HepG2 (cell line): ENCODE measurements around the gene MYH9. TPM values are rescaled to one million over a fixed set of nuclear protein-coding genes. Genes with fewer than 3 reads are reported as not detected.

ENCODE experiments used
- CAMTA2 ChIP-seq: sonication (generic); formaldehyde crosslinking; IDR thresholded peaks from 2 replicates; pipeline ENCODE4 v1.4.0; 2020; ENCODE audit warnings: mild to moderate bottlenecking, missing genetic modification reagents, borderline replicate concordance
- HNRNPK ChIP-seq: fragments of 200-400 bp; formaldehyde crosslinking; IDR thresholded peaks from 2 replicates; pipeline ENCODE4 v1.6.1; 2018; ENCODE audit warnings: low read length, low read depth, moderate library complexity, mild to moderate bottlenecking; ENCODE audit not compliant: poor library complexity, severe bottlenecking
- MEIS2 ChIP-seq: sonication (generic); formaldehyde crosslinking; IDR thresholded peaks from 2 replicates; pipeline ENCODE4 v1.9.0; 2021; ENCODE audit warnings: mild to moderate bottlenecking, missing genetic modification reagents
- NONO ChIP-seq, 2 experiments: fragments of 450-650 bp in 1 of 2; sonication (generic) in 1 of 2; formaldehyde crosslinking in 1 of 2; IDR thresholded peaks in 1 of 2; conservative IDR thresholded peaks in 1 of 2; 2 replicates each; pipeline versions ENCODE4 v1.6.1 to v1.8.0; 2017 to 2022; ENCODE audit warnings: mild to moderate bottlenecking in 1 of 2, missing genetic modification reagents in 1 of 2, moderate library complexity in 1 of 2
- TCF7L2 ChIP-seq: IDR thresholded peaks from 2 replicates; pipeline ENCODE4 v1.6.1; 2011; ENCODE audit warnings: mild to moderate bottlenecking, low read depth, low read length, moderate library complexity
- U2AF2 ChIP-seq: fragments of 200-400 bp; formaldehyde crosslinking; IDR thresholded peaks from 2 replicates; pipeline ENCODE4 v1.6.1; 2017; ENCODE audit warnings: low read depth, mild to moderate bottlenecking, low read length
- ZBTB38 ChIP-seq: sonication (generic); formaldehyde crosslinking; IDR thresholded peaks from 2 replicates; pipeline ENCODE4 v1.5.1; 2020; ENCODE audit warnings: mild to moderate bottlenecking, missing genetic modification reagents
- ZNF143 ChIP-seq: sonication (generic); formaldehyde crosslinking; IDR thresholded peaks from 2 replicates; pipeline ENCODE4 v1.4.0; 2020; ENCODE audit warnings: missing genetic modification reagents
- ZNF703 ChIP-seq: sonication (generic); formaldehyde crosslinking; IDR thresholded peaks from 2 replicates; pipeline ENCODE4 v1.5.1; 2020; ENCODE audit warnings: missing genetic modification reagents, mild to moderate bottlenecking, moderate library complexity, borderline replicate concordance
- ZSCAN30 ChIP-seq: sonication (generic); formaldehyde crosslinking; IDR thresholded peaks from 2 replicates; pipeline ENCODE4 v1.5.0; 2020; ENCODE audit warnings: mild to moderate bottlenecking, missing genetic modification reagents
- polyA plus RNA-seq, 8 experiments: library from polyadenylated mRNA; depleted of rRNA in 3 of 8; stranded (reverse) in 7 of 8; unstranded in 1 of 8; fragments of >200 nt; fragmentation: Illumina TruSeq in 4 of 8; extraction: Trizol in 4 of 8; gene quantifications; 2 replicates each; pipeline versions ENCODE4 v1.2.1 to v1.2.3, GENCODE V29; 2011 to 2016; ENCODE audit warnings: low read depth in 4 of 8, missing spikeins in 1 of 8, mixed read lengths in 1 of 8; ENCODE audit not compliant: insufficient read depth in 1 of 8
- total RNA-seq, 5 experiments: library from RNA; depleted of rRNA; stranded (reverse); fragments of >200 nt; fragmentation: Illumina TruSeq; extraction: Trizol; gene quantifications; 2 replicates each; pipeline ENCODE4 v1.2.3, GENCODE V29; 2016; ENCODE audit warnings: low read depth in 1 of 5
- TF ChIP-seq, protein P1 (sequence below): sonication (generic); formaldehyde crosslinking; IDR thresholded peaks from 2 replicates; pipeline ENCODE4 v1.4.0; 2020; ENCODE audit warnings: missing genetic modification reagents
- TF ChIP-seq, protein P2 (sequence below): IDR thresholded peaks from 2 replicates; pipeline ENCODE4 v1.4.0; 2020; ENCODE audit warnings: mild to moderate bottlenecking, missing genetic modification reagents
- TF ChIP-seq, protein P3 (sequence below): sonication (generic); formaldehyde crosslinking; conservative IDR thresholded peaks from 2 replicates; pipeline ENCODE4 v1.4.0; 2020; ENCODE audit warnings: missing genetic modification reagents
- TF ChIP-seq, protein P4 (sequence below): sonication (generic); formaldehyde crosslinking; IDR thresholded peaks from 2 replicates; pipeline ENCODE4 v1.5.0; 2020; ENCODE audit warnings: mild to moderate bottlenecking, missing genetic modification reagents, borderline replicate concordance
- TF ChIP-seq, protein P5 (sequence below): sonication (generic); formaldehyde crosslinking; IDR thresholded peaks from 2 replicates; pipeline ENCODE4 v1.5.0; 2020; ENCODE audit warnings: mild to moderate bottlenecking, missing genetic modification reagents

MYH9 gene
- total and polyA plus RNA-seq, 2 of the 13 experiments (the other 11 are each of a cell fraction or from before 2014, with no cell fraction given): 50.7 to 98.5 TPM

DNA sequence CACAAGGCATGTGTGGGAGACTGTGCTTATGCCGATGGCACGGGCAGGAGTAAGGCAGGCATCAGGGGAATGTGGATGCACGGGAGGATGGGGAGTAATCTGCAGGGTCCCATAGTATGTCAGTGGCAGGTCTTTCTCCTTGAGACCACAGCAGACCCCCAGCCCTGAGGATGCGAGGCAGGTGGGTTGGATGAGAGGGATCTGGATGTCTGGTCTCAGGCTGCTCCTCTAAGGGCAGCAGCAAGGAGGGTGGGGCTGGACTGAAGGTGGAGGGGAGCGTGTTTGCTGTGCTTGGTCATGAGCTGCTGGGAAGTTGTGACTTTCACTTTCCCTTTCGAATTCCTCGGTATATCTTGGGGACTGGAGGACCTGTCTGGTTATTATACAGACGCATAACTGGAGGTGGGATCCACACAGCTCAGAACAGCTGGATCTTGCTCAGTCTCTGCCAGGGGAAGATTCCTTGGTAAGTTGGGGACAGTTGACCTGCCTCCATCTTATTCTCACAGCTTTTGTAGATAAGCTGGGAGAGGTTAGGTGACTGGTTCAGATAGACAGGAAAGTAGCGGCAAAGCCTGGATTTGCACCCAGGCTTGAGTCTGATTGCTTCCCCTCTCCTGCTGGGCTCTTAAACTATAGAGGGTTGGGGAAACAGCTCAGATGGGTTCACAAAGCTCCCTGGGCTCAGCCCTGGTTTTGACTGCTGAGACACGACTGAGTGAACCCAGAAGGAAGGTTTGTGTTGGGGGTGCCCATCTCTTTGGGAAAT lies 134.8 kb downstream of the MYH9 start, which contains the start of gene APOL1 (continued):
- TF ChIP-seq, protein P1, sequence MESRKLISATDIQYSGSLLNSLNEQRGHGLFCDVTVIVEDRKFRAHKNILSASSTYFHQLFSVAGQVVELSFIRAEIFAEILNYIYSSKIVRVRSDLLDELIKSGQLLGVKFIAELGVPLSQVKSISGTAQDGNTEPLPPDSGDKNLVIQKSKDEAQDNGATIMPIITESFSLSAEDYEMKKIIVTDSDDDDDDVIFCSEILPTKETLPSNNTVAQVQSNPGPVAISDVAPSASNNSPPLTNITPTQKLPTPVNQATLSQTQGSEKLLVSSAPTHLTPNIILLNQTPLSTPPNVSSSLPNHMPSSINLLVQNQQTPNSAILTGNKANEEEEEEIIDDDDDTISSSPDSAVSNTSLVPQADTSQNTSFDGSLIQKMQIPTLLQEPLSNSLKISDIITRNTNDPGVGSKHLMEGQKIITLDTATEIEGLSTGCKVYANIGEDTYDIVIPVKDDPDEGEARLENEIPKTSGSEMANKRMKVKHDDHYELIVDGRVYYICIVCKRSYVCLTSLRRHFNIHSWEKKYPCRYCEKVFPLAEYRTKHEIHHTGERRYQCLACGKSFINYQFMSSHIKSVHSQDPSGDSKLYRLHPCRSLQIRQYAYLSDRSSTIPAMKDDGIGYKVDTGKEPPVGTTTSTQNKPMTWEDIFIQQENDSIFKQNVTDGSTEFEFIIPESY (CRISPR knock-in tag): no peak
- TF ChIP-seq TCF7L2 (no peak), ZSCAN30 (peak; percentile 96), ZNF703 (CRISPR knock-in tag) (no peak), CAMTA2 (no peak), U2AF2 (no peak), NONO (IDR thresholded peaks at IDR 0.05) (no peak), NONO (CRISPR knock-in tag; conservative IDR thresholded peaks at IDR 0.05) (no peak), HNRNPK (no peak), ZBTB38 (CRISPR knock-in tag) (peak; percentile 69; the same call in 1 of the 2 replicates), MEIS2 (CRISPR knock-in tag) (no peak), ZNF143 (CRISPR knock-in tag) (peak; percentile 59; the same call in 1 of the 2 replicates)
- TF ChIP-seq, protein P2, sequence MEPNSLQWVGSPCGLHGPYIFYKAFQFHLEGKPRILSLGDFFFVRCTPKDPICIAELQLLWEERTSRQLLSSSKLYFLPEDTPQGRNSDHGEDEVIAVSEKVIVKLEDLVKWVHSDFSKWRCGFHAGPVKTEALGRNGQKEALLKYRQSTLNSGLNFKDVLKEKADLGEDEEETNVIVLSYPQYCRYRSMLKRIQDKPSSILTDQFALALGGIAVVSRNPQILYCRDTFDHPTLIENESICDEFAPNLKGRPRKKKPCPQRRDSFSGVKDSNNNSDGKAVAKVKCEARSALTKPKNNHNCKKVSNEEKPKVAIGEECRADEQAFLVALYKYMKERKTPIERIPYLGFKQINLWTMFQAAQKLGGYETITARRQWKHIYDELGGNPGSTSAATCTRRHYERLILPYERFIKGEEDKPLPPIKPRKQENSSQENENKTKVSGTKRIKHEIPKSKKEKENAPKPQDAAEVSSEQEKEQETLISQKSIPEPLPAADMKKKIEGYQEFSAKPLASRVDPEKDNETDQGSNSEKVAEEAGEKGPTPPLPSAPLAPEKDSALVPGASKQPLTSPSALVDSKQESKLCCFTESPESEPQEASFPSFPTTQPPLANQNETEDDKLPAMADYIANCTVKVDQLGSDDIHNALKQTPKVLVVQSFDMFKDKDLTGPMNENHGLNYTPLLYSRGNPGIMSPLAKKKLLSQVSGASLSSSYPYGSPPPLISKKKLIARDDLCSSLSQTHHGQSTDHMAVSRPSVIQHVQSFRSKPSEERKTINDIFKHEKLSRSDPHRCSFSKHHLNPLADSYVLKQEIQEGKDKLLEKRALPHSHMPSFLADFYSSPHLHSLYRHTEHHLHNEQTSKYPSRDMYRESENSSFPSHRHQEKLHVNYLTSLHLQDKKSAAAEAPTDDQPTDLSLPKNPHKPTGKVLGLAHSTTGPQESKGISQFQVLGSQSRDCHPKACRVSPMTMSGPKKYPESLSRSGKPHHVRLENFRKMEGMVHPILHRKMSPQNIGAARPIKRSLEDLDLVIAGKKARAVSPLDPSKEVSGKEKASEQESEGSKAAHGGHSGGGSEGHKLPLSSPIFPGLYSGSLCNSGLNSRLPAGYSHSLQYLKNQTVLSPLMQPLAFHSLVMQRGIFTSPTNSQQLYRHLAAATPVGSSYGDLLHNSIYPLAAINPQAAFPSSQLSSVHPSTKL: peak; percentile 46
- TF ChIP-seq, protein P3, sequence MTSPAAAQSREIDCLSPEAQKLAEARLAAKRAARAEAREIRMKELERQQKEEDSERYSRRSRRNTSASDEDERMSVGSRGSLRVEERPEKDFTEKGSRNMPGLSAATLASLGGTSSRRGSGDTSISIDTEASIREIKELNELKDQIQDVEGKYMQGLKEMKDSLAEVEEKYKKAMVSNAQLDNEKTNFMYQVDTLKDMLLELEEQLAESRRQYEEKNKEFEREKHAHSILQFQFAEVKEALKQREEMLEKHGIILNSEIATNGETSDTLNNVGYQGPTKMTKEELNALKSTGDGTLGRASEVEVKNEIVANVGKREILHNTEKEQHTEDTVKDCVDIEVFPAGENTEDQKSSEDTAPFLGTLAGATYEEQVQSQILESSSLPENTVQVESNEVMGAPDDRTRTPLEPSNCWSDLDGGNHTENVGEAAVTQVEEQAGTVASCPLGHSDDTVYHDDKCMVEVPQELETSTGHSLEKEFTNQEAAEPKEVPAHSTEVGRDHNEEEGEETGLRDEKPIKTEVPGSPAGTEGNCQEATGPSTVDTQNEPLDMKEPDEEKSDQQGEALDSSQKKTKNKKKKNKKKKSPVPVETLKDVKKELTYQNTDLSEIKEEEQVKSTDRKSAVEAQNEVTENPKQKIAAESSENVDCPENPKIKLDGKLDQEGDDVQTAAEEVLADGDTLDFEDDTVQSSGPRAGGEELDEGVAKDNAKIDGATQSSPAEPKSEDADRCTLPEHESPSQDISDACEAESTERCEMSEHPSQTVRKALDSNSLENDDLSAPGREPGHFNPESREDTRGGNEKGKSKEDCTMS (CRISPR knock-in tag): no peak
- TF ChIP-seq, protein P4, sequence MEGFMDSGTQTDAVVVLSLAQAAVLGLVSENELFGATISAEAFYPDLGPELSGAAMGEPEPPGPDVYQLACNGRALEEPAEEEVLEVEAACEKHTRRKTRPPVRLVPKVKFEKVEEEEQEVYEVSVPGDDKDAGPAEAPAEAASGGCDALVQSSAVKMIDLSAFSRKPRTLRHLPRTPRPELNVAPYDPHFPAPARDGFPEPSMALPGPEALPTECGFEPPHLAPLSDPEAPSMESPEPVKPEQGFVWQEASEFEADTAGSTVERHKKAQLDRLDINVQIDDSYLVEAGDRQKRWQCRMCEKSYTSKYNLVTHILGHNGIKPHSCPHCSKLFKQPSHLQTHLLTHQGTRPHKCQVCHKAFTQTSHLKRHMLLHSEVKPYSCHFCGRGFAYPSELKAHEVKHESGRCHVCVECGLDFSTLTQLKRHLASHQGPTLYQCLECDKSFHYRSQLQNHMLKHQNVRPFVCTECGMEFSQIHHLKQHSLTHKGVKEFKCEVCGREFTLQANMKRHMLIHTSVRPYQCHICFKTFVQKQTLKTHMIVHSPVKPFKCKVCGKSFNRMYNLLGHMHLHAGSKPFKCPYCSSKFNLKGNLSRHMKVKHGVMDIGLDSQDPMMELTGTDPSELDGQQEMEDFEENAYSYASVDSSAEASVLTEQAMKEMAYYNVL (CRISPR knock-in tag): peak; percentile 50; the same call in 1 of the 2 replicates
- TF ChIP-seq, protein P5, sequence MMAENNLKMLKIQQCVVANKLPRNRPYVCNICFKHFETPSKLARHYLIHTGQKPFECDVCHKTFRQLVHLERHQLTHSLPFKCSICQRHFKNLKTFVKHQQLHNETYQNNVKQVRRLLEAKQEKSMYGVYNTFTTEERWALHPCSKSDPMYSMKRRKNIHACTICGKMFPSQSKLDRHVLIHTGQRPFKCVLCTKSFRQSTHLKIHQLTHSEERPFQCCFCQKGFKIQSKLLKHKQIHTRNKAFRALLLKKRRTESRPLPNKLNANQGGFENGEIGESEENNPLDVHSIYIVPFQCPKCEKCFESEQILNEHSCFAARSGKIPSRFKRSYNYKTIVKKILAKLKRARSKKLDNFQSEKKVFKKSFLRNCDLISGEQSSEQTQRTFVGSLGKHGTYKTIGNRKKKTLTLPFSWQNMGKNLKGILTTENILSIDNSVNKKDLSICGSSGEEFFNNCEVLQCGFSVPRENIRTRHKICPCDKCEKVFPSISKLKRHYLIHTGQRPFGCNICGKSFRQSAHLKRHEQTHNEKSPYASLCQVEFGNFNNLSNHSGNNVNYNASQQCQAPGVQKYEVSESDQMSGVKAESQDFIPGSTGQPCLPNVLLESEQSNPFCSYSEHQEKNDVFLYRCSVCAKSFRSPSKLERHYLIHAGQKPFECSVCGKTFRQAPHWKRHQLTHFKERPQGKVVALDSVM (CRISPR knock-in tag): no peak
